Measurements from ENCODE around the gene GAS6.

The GAS6 gene

GRCh38 chr13:113783200-113783881 is 80.5 kb downstream of the GAS6 start:
- no peaks in the 10 kb centered on the region for H4K20me1 ChIP-seq (ENCODE audit: low read depth, low read length)
- H3K4me3 ChIP-seq (ENCODE audit: insufficient read depth, low read length, poor library complexity, severe bottlenecking) = no peak overlapping the region
- no peaks in the 10 kb centered on the region for H3F3A ChIP-seq (ENCODE audit: insufficient read depth)
- no peak overlapping the region for H3K27ac ChIP-seq (ENCODE audit: low read depth, low read length)
- no peak overlapping the region for H2AFZ ChIP-seq (ENCODE audit: low read depth, low read length, severe bottlenecking)
- H3K4me2 ChIP-seq (ENCODE audit: low read depth, low read length, poor library complexity, severe bottlenecking) = no peak overlapping the region
- TF ChIP-seq CTCF (IDR thresholded peaks at IDR 0.05; ENCODE audit: insufficient read depth, low read length, poor library complexity, severe bottlenecking) = no peak
- TF ChIP-seq EZH2phosphoT487 (conservative IDR thresholded peaks at IDR 0.05; ENCODE audit: low read length) = no peak
- no peaks in the 10 kb centered on the region for H3K27me3 ChIP-seq (ENCODE audit: low read length)
- no peaks in the 10 kb centered on the region for H3K9me3 ChIP-seq (ENCODE audit: insufficient read depth, low read length)
- no peaks in the 10 kb centered on the region for H3K36me3 ChIP-seq (ENCODE audit: low read length)
- H3K9me2 ChIP-seq (replicated peaks; ENCODE audit: insufficient read depth, low read length) = no peaks in the 10 kb centered on the region
- no peak overlapping the region for H3K9ac ChIP-seq (ENCODE audit: low read length)
- H3K79me2 ChIP-seq (ENCODE audit: insufficient read depth, low read length) = no peaks in the 10 kb centered on the region

GRCh38 chr13:113782472-113782871 is 81.4 kb downstream of the GAS6 start:
- H3K27me3 ChIP-seq (ENCODE audit: low read length) = no peaks in the 10 kb centered on the region
- no peaks in the 10 kb centered on the region for H3K79me2 ChIP-seq (ENCODE audit: insufficient read depth, low read length)
- H3K9ac ChIP-seq (ENCODE audit: low read length) = no peak overlapping the region
- H3F3A ChIP-seq (ENCODE audit: insufficient read depth) = no peaks in the 10 kb centered on the region
- H3K4me3 ChIP-seq (ENCODE audit: insufficient read depth, low read length, poor library complexity, severe bottlenecking) = no peak overlapping the region
- no peak for TF ChIP-seq CTCF (IDR thresholded peaks at IDR 0.05; ENCODE audit: insufficient read depth, low read length, poor library complexity, severe bottlenecking)
- no peak for TF ChIP-seq EZH2phosphoT487 (conservative IDR thresholded peaks at IDR 0.05; ENCODE audit: low read length)
- H4K20me1 ChIP-seq (ENCODE audit: low read depth, low read length) = no peaks in the 10 kb centered on the region
- no peak overlapping the region for H3K27ac ChIP-seq (ENCODE audit: low read depth, low read length)
- H3K9me3 ChIP-seq (ENCODE audit: insufficient read depth, low read length) = no peaks in the 10 kb centered on the region
- no peak overlapping the region for H3K4me2 ChIP-seq (ENCODE audit: low read depth, low read length, poor library complexity, severe bottlenecking)
- H2AFZ ChIP-seq (ENCODE audit: low read depth, low read length, severe bottlenecking) = no peak overlapping the region
- H3K36me3 ChIP-seq (ENCODE audit: low read length) = no peaks in the 10 kb centered on the region
- H3K9me2 ChIP-seq (replicated peaks; ENCODE audit: insufficient read depth, low read length) = no peaks in the 10 kb centered on the region

GRCh38 chr13:113781571-113781970 is 82.3 kb downstream of the GAS6 start:
- Histone ChIP-seq H3K9me2 (replicated peaks; ENCODE audit: insufficient read depth, low read length) (no peaks in the 10 kb centered on the region), H4K20me1 (ENCODE audit: low read depth, low read length) (no peaks in the 10 kb centered on the region)
- TF ChIP-seq EZH2phosphoT487 (conservative IDR thresholded peaks at IDR 0.05; ENCODE audit: low read length) (no peak), CTCF (IDR thresholded peaks at IDR 0.05; ENCODE audit: insufficient read depth, low read length, poor library complexity, severe bottlenecking) (no peak)

More at GRCh38 chr13:113781571-113781970, 82.3 kb downstream of the GAS6 start:
- Histone ChIP-seq H3K4me2 (ENCODE audit: low read depth, low read length, poor library complexity, severe bottlenecking) (no peak overlapping the region), H3K9me3 (ENCODE audit: insufficient read depth, low read length) (no peaks in the 10 kb centered on the region), H3K9ac (ENCODE audit: low read length) (no peak overlapping the region), H3K79me2 (ENCODE audit: insufficient read depth, low read length) (no peaks in the 10 kb centered on the region), H3K27me3 (ENCODE audit: low read length) (no peaks in the 10 kb centered on the region), H3K36me3 (ENCODE audit: low read length) (no peaks in the 10 kb centered on the region), H2AFZ (ENCODE audit: low read depth, low read length, severe bottlenecking) (no peak overlapping the region), H3K27ac (ENCODE audit: low read depth, low read length) (no peak overlapping the region), H3F3A (ENCODE audit: insufficient read depth) (no peaks in the 10 kb centered on the region), H3K4me3 (ENCODE audit: insufficient read depth, low read length, poor library complexity, severe bottlenecking) (no peak overlapping the region)

All from SU-DHL-6 (cell line).